Measurements from ENCODE around the gene SPATA18.

Gene SPATA18

DNA sequence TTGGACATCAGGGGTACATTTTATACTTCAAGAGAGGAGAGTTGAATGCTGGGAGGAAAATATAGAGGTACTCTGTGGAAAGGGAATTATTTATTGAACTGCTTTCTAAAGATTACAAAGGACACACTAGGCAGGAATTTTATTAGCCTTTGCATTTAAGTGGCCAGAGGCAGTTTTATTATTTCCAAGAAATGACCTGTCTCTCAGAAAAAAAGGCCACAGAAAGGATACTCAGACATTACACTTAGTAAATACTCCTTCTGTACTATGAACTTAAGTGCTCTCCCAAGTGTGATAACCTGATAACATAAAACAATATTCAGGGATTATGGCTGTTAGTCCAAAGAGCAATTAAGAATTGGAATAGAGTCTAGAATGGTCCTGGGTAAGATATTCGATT, 38.5 kb upstream of the SPATA18 start:
- ChIA-PET POLR2A (no interaction called here), CTCF (no interaction called here)
- H3K4me3 ChIP-seq (ENCODE audit: low read depth, low read length), result no peak overlapping the region
- H3K4me1 ChIP-seq (ENCODE audit: control insufficient read depth, insufficient read depth, low read length), result no peaks in the 10 kb centered on the region
- H3K36me3 ChIP-seq (ENCODE audit: control insufficient read depth in 2 of 2, insufficient read depth in 1 of 2, low read length in 2 of 2), result peaks cover 0 to 11% of the 10 kb centered on the region in 2 experiments; a peak in 1 of 3 replicates
- no peaks in the 10 kb centered on the region for H3K9me3 ChIP-seq (ENCODE audit: control insufficient read depth, insufficient read depth, low read depth, low read length)
- no peak overlapping the region for H3K27ac ChIP-seq (ENCODE audit: extremely low read depth, low read depth, low read length)
- TF ChIP-seq ZNF175 (tag by site-specific recombination; IDR thresholded peaks at IDR 0.05) (no peak), ZNF148 (tag by site-specific recombination; IDR thresholded peaks at IDR 0.05; ENCODE audit: borderline replicate concordance) (no peak), ZNF335 (tag by site-specific recombination; conservative IDR thresholded peaks at IDR 0.05) (no peak), IKZF3 (tag by site-specific recombination; IDR thresholded peaks at IDR 0.05) (no peak), HOXD13 (CRISPR knock-in tag; IDR thresholded peaks at IDR 0.05; ENCODE audit: borderline replicate concordance) (no peak), ZNF157 (tag by site-specific recombination; IDR thresholded peaks at IDR 0.05) (no peak), ZNF610 (tag by site-specific recombination; IDR thresholded peaks at IDR 0.05; ENCODE audit: borderline replicate concordance) (no peak), ZNF24 (tag by site-specific recombination; IDR thresholded peaks at IDR 0.05) (no peak), ZNF558 (tag by site-specific recombination; IDR thresholded peaks at IDR 0.05) (no peak), ZNF223 (tag by site-specific recombination; IDR thresholded peaks at IDR 0.05) (no peak), BCL11B (tag by site-specific recombination; IDR thresholded peaks at IDR 0.05; ENCODE audit: low read depth) (no peak), ZNF629 (tag by site-specific recombination; IDR thresholded peaks at IDR 0.05) (no peak), ZNF785 (tag by site-specific recombination; IDR thresholded peaks at IDR 0.05) (no peak)
- TF ChIP-seq, protein P1, sequence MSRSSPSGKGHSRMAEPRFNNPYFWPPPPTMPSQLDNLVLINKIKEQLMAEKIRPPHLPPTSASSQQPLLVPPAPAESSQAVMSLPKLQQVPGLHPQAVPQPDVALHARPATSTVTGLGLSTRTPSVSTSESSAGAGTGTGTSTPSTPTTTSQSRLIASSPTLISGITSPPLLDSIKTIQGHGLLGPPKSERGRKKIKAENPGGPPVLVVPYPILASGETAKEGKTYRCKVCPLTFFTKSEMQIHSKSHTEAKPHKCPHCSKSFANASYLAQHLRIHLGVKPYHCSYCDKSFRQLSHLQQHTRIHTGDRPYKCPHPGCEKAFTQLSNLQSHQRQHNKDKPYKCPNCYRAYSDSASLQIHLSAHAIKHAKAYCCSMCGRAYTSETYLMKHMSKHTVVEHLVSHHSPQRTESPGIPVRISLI (tag by site-specific recombination; IDR thresholded peaks at IDR 0.05), result no peak

DNA sequence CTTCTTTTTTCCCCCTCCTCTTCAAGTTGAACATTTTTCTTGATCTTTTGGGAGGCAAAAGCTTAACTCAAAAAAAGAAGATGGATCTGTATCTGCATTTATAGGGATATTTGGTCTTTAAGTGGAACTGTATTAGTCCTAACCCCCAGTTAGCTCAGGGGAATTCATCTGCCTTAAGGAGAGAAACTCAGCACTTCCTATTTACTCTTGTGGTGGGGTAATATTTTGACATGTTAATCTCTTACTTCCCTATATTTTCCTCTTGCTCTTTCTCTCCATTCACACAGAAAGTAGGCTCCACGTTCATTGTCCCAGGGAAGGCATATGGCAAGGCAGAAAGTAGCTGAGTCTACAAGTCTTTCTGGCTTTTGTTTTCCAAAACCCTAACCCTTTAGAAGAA, 36.2 kb upstream of the SPATA18 start:
- CTCF ChIA-PET, result interaction anchor here (0.6 kb wide), 1 partner anchor 113 kb away, joined by 3 read pairs; no protein-coding TSS in a partner anchor
- POLR2A ChIA-PET, result no interaction called here
- no peak overlapping the region for H3K27ac ChIP-seq (ENCODE audit: extremely low read depth, low read depth, low read length)

More for the DNA sequence above, 36.2 kb upstream of the SPATA18 start:
- TF ChIP-seq, protein P2, sequence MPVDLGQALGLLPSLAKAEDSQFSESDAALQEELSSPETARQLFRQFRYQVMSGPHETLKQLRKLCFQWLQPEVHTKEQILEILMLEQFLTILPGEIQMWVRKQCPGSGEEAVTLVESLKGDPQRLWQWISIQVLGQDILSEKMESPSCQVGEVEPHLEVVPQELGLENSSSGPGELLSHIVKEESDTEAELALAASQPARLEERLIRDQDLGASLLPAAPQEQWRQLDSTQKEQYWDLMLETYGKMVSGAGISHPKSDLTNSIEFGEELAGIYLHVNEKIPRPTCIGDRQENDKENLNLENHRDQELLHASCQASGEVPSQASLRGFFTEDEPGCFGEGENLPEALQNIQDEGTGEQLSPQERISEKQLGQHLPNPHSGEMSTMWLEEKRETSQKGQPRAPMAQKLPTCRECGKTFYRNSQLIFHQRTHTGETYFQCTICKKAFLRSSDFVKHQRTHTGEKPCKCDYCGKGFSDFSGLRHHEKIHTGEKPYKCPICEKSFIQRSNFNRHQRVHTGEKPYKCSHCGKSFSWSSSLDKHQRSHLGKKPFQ (tag by site-specific recombination; IDR thresholded peaks at IDR 0.05), result no peak
- TF ChIP-seq ZBTB6 (tag by site-specific recombination; IDR thresholded peaks at IDR 0.05) (no peak), ZFP37 (tag by site-specific recombination; IDR thresholded peaks at IDR 0.05) (no peak), ZNF211 (tag by site-specific recombination; IDR thresholded peaks at IDR 0.05; ENCODE audit: low read depth) (no peak), OVOL3 (tag by site-specific recombination; IDR thresholded peaks at IDR 0.05) (no peak), ZNF311 (tag by site-specific recombination; IDR thresholded peaks at IDR 0.05; ENCODE audit: borderline replicate concordance) (no peak), ZNF600 (tag by site-specific recombination; IDR thresholded peaks at IDR 0.05) (no peak), ZBTB49 (tag by site-specific recombination; IDR thresholded peaks at IDR 0.05; ENCODE audit: low read depth) (no peak)
- TF ChIP-seq, protein P3, sequence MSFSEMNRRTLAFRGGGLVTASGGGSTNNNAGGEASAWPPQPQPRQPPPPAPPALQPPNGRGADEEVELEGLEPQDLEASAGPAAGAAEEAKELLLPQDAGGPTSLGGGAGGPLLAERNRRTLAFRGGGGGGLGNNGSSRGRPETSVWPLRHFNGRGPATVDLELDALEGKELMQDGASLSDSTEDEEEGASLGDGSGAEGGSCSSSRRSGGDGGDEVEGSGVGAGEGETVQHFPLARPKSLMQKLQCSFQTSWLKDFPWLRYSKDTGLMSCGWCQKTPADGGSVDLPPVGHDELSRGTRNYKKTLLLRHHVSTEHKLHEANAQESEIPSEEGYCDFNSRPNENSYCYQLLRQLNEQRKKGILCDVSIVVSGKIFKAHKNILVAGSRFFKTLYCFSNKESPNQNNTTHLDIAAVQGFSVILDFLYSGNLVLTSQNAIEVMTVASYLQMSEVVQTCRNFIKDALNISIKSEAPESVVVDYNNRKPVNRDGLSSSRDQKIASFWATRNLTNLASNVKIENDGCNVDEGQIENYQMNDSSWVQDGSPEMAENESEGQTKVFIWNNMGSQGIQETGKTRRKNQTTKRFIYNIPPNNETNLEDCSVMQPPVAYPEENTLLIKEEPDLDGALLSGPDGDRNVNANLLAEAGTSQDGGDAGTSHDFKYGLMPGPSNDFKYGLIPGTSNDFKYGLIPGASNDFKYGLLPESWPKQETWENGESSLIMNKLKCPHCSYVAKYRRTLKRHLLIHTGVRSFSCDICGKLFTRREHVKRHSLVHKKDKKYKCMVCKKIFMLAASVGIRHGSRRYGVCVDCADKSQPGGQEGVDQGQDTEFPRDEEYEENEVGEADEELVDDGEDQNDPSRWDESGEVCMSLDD (tag by site-specific recombination; IDR thresholded peaks at IDR 0.05), result no peak
- Histone ChIP-seq H3K9me3 (ENCODE audit: control insufficient read depth, insufficient read depth, low read depth, low read length) (no peaks in the 10 kb centered on the region), H3K4me1 (ENCODE audit: control insufficient read depth, insufficient read depth, low read length) (no peaks in the 10 kb centered on the region), H3K4me3 (ENCODE audit: low read depth, low read length) (no peak overlapping the region), H3K36me3 (ENCODE audit: control insufficient read depth in 2 of 2, insufficient read depth in 1 of 2, low read length in 2 of 2) (peaks cover 0 to 16% of the 10 kb centered on the region in 2 experiments; a peak in 1 of 3 replicates)

Measured in HEK293 (cell line).